GM19351 (cell line): Measurements from ENCODE around the gene CYB561D1.

Source experiments
- ATAC-seq: cut with Tn5 transposase; IDR thresholded peaks from one replicate; pipeline ENCODE4 v1.9.1; 2021; ENCODE audit warnings: mild to moderate bottlenecking, moderate library complexity; ENCODE audit not compliant: unreplicated experiment

Gene CYB561D1

DNA sequence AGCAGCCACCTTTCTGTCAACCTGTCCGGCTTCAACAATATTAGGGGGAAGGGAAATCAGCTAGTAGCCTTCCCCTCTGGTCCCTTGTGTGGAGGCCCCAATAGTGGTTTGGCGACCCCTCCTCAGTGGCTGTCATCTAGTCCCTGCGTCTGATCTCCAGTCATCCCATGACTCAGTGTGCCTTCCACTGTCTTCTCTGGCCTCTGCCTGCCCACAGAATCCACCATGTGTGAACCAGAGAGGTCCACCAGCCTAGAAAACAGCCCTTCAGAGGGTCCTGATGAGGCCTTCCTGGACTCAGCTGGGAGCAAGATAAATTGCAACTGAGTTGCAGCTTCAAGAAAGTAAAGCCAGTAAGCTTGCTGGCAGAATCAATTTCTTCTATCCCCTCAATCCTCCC is 14.0 kb upstream of the CYB561D1 start:
- no peak for ATAC-seq

- no peak for ATAC-seq
Measured at GRCh38 chr1:109481646-109482045, 12.2 kb upstream of the CYB561D1 start.

DNA sequence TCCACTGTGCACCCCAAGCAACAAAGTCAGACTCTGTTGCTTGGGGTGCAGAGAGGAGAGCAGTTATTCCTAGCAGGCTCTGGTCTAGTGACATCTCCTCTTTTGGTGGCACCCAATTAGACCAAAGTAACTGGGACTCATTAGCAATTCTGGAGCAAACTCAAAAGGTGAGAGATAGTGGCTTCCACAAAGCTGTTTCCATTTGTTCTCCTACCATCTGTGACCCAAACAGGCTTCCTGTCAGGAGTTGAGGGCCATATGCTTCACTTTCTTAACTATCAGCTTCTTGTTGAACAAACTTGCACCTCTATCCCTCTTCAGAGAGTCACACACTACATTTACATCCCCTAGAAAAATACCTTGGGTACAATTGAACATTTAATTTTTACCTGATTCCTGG is 11.7 kb upstream of the CYB561D1 start:
- no peak for ATAC-seq

- ATAC-seq: peak; percentile 32
Measured at GRCh38 chr1:109482791-109483671, 10.9 kb upstream of the CYB561D1 start.

- peak; percentile 79 for ATAC-seq
Measured at GRCh38 chr1:109483672-109484518, 10.0 kb upstream of the CYB561D1 start, which contains the start of gene ATXN7L2. TSS of gene ATXN7L2 (plus strand) at chr1:109483905. CDS start at chr1:109483954, 49 bp downstream.

GRCh38 chr1:109484519-109484975 is 9.3 kb upstream of the CYB561D1 start:
- no peak for ATAC-seq

DNA sequence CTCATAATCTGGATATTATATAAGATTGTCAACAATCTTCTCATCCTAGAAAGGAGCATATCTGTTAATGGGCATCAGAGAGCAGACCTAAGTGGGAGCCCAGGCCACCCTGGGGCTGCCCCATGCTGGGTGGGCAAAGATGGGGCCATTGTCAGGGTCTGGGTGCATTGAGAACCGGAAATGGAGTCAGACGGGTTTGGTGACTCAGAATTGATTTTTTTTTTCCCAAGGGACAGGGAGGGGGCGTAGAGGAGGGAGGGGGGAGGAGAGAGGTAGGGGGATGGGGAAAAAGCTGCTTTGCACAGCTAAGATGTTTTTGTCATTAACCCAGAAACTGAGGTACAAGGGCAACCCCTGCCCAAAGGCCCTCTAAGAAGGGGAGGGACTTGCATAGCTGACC is 8.9 kb upstream of the CYB561D1 start:
- no peak for ATAC-seq

DNA sequence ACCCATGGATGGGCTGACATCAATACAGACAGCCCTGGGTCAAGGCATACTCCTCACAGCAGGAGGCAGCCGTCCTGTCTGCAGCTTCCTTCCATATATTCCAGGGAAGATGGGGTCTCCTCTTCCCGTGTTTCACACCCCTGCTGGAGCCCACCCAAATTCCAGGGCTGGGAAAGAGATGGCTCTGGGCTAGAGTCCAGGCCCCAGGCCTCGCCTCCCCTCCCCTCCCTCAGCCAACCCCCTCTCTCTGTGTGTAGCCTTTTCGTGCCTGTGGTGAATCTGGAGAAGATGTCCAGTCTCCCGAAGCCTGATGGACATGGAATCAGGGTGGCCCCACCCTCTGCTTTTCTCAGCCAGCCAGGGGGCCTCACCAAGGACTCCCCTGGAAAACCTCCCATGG is 6.6 kb upstream of the CYB561D1 start:
- no peak for ATAC-seq

GRCh38 chr1:109488201-109488600 is 5.7 kb upstream of the CYB561D1 start:
- no peak for ATAC-seq

DNA sequence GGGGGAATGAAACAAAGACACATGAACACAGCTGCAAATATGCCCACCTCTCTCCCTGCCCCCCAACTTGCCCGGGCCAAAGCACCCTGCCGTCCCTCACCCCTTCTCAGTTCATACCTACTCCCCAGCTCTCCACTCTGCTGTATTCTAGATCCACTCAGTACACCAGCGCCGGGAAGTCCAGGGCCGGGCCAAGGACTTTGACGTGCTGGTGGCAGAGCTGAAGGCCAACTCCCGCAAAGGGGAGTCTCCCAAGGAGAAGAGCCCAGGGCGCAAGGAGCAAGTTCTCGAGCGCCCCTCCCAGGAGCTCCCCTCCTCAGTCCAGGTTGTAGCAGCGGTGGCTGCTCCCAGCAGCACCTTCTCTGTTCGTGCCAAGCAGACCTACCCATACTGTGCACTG is 5.2 kb upstream of the CYB561D1 start:
- ATAC-seq: no peak

GRCh38 chr1:109490029-109490933 is 3.6 kb upstream of the CYB561D1 start:
- ATAC-seq: no peak

DNA sequence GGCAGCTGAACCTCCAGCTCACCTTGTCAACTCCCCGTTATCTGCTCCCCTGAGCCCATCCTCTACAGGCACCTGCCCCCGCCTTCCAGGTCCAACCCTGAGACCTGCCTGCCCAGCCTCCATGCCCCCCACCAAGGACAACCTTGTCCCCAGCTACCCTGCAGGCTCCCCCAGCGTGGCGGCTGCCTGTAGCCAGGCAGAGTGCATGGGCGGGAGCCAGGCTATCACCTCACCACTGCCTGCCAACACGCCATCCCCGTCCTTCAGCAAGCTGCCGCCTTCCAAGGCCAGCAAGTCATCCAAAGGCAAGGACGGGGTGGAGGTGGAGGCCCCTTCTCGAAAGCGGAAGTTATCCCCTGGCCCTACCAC is 3.0 kb upstream of the CYB561D1 start:
- no peak for ATAC-seq

DNA sequence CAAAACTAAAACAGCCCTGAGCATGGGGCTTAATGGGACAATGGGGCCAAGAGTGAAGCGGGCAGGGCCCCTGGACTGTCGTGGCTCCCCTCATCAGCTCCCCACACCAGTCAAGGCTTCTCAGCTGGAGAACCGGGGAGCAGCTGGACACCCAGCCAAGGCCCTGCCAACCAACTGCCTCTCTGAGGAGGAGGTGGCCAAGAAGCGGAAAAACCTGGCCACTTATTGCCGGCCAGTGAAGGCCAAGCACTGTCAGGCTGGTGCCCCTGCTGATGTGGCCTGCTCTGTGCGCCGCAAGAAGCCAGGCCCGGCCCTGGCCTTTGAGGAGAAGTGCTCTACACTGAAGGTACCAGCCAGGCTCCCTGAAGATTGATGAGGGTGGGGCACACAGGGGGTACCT is 2.5 kb upstream of the CYB561D1 start:
- ATAC-seq: no peak

- no peak for ATAC-seq
Measured at GRCh38 chr1:109492779-109493178, 1.1 kb upstream of the CYB561D1 start.

DNA sequence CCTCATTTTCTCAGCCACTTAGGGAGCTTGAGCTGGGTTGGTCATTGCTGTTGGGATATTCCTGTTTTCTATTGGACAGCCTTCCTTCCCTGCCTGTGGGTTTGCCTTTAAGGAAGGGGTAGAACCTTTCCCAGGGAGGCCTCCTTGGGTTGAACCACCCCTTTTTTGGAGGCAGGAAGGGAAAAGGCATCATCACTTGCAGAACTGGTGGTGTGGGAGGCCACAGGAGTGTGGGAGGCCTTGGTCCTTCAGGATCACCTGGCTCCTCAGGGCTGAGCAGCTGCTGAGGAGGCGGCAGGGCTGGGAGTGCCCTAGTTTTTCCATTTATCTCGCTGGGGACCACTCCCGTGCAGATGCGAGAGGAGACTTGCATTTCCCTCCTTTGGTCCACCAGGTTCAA is 667 bp upstream of the CYB561D1 start:
- no peak for ATAC-seq

DNA sequence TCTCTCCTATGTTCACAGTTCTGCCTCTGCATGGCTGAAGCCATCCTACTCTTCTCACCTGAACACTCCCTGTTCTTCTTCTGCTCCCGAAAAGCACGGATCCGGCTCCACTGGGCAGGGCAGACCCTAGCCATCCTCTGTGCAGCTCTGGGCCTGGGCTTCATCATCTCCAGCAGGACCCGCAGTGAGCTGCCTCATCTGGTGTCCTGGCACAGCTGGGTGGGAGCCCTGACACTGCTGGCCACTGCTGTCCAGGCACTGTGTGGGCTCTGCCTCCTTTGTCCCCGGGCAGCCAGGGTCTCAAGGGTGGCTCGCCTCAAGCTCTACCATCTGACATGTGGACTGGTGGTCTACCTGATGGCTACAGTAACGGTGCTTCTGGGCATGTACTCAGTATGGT is 1.8 kb downstream of the CYB561D1 start:
- ATAC-seq: no peak

- ATAC-seq: no peak
Measured at GRCh38 chr1:109497449-109498160, 3.7 kb downstream of the CYB561D1 start.

GRCh38 chr1:109498161-109498801 is 4.4 kb downstream of the CYB561D1 start:
- ATAC-seq: no peak

DNA sequence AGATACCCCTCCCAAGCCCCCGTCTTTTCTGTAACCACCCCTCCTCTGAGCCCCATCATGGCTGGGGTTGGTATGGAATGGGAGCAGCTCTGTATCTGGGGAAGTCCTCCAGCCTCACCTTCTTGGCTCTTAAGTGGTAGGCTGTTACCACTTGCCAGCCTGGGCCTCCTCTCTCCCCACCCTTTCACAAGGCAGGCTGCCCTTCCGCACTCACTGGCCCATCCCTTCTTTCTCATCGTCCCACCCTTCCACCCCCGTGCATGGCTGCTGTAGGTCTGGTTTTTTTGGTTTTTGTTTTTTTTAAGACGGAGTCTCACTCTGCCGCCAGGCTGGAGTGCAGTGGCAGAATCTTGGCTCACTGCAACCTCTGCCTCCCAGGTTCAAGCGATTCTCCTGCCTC is 5.2 kb downstream of the CYB561D1 start:
- ATAC-seq: no peak
